GM13976 (cell line): ENCODE data around the gene ATP10A.
"Not testable (repeated sequence)": the region's sequence is repeated elsewhere in the genome, so short reads cannot be mapped to it uniquely, and the experiment has no call there.

Experiments
- DNase-seq: peaks from one replicate; pipeline ENCODE4 v3.0.0; 2012; ENCODE audit warnings: low spot score
- CTCF ChIP-seq: IDR thresholded peaks from 2 replicates; pipeline ENCODE4 v1.5.1; 2012; ENCODE audit warnings: borderline replicate concordance, mild to moderate bottlenecking; ENCODE audit not compliant: insufficient read depth; ENCODE audit errors: extremely low read depth, missing control alignments, control extremely low read depth
- in situ Hi-C: fragments of 300-500 bp; cut with MboI; formaldehyde crosslinking; loops from one replicate; pipeline ENCODE4 v1.12.0; 2022; ENCODE audit warnings: low sequenced_read_pairs, mixed read lengths, inconsistent platforms; ENCODE audit not compliant: unreplicated experiment

Gene ATP10A

GRCh38 chr15:25761971-25762662, 101.0 kb downstream of the ATP10A start:
- TF ChIP-seq CTCF, result no peak
- DNase-seq, result no peak
- in situ Hi-C loops, result no loop called here

GRCh38 chr15:25759421-25759820, 103.7 kb downstream of the ATP10A start:
- DNase-seq, result no peak
- in situ Hi-C loops, result no loop called here
- no peak for TF ChIP-seq CTCF

GRCh38 chr15:25758612-25759011, 104.5 kb downstream of the ATP10A start:
- in situ Hi-C loops, DNase-seq: not testable (repeated sequence)

GRCh38 chr15:25743548-25744275, 119.4 kb downstream of the ATP10A start:
- no peak for TF ChIP-seq CTCF
- no peak for DNase-seq
- in situ Hi-C loops, result no loop called here

- in situ Hi-C loops, result no loop called here
- no peak for DNase-seq
- TF ChIP-seq CTCF, result no peak
These were observed 120.2 kb downstream of the ATP10A start for GRCh38 chr15:25742776-25743547.

GRCh38 chr15:25742041-25742730, 120.9 kb downstream of the ATP10A start:
- no peak for DNase-seq
- in situ Hi-C loops, result no loop called here
- TF ChIP-seq CTCF, result no peak
